GM23338 (cell line): ENCODE data around the gene AMPD2. TPM values are rescaled to one million over a fixed set of nuclear protein-coding genes. Genes with fewer than 3 reads are reported as not detected.

ENCODE experiments used
- ATAC-seq: fragments of 200-7000 bp; cut with Tn5 transposase; 3 replicates; pipeline ENCODE4 v1.9.1; 2020
- DNase-seq: peaks from one replicate; pipeline ENCODE4 v3.0.0-alpha.2; 2015; ENCODE audit warnings: low spot score
- H2AFZ ChIP-seq: fragments of 200-600 bp; sonication (generic); 2 replicates; pipeline ENCODE4 v1.8.0; 2016; ENCODE audit warnings: antibody characterized with exemption, mild to moderate bottlenecking, moderate library complexity
- H3F3A ChIP-seq: fragments of 200-600 bp; sonication (generic); replicated peaks from 2 replicates; pipeline ENCODE4 v1.8.0; 2017; ENCODE audit warnings: antibody characterized with exemption, mixed run types, low read depth
- H3K27ac ChIP-seq: fragments of 200-600 bp; sonication (generic); 2 replicates; pipeline ENCODE4 v1.6.1; 2016; ENCODE audit warnings: low read depth
- H3K27me3 ChIP-seq: fragments of 200-600 bp; sonication (generic); 2 replicates; pipeline ENCODE4 v1.8.0; 2016; ENCODE audit warnings: mild to moderate bottlenecking, mixed run types, moderate library complexity; ENCODE audit not compliant: insufficient read depth
- H3K36me3 ChIP-seq: fragments of 200-600 bp; sonication (generic); 2 replicates; pipeline ENCODE4 v1.8.0; 2016; ENCODE audit warnings: mild to moderate bottlenecking; ENCODE audit not compliant: insufficient read depth
- H3K4me1 ChIP-seq: fragments of 200-600 bp; sonication (generic); 2 replicates; pipeline ENCODE4 v1.8.0; 2016; ENCODE audit warnings: mild to moderate bottlenecking, moderate library complexity; ENCODE audit not compliant: insufficient read depth
- H3K4me2 ChIP-seq: fragments of 200-600 bp; sonication (generic); 2 replicates; pipeline ENCODE4 v1.7.1; 2017; ENCODE audit warnings: mixed run types
- H3K4me3 ChIP-seq: fragments of 200-600 bp; sonication (generic); 2 replicates; pipeline ENCODE4 v1.6.1; 2016; ENCODE audit warnings: mixed run types
- H3K79me2 ChIP-seq: fragments of 200-600 bp; sonication (generic); replicated peaks from 2 replicates; pipeline ENCODE4 v1.8.0; 2017; ENCODE audit warnings: mild to moderate bottlenecking; ENCODE audit not compliant: insufficient read depth
- H3K9me2 ChIP-seq: fragments of 200-600 bp; sonication (generic); 2 replicates; pipeline ENCODE4 v1.8.0; 2017; ENCODE audit not compliant: insufficient read depth
- H4K20me1 ChIP-seq: fragments of 200-600 bp; sonication (generic); replicated peaks from 2 replicates; pipeline ENCODE4 v1.8.0; 2017; ENCODE audit warnings: mild to moderate bottlenecking; ENCODE audit not compliant: insufficient read depth
- H3K27ac Mint-ChIP-seq: 2 replicates; pipeline ENCODE4 v1.8.0; 2020; ENCODE audit warnings: inconsistent platforms, mild to moderate bottlenecking, moderate library complexity, mixed read lengths
- H3K27me3 Mint-ChIP-seq: 3 replicates; pipeline ENCODE4 v1.8.0; 2022; ENCODE audit warnings: low read depth, mild to moderate bottlenecking, moderate library complexity, mixed read lengths, inconsistent platforms; ENCODE audit not compliant: insufficient read depth, poor library complexity
- H3K36me3 Mint-ChIP-seq: 3 replicates; pipeline ENCODE4 v1.8.0; 2021; ENCODE audit warnings: low read depth, mild to moderate bottlenecking, inconsistent platforms, moderate library complexity, mixed read lengths
- H3K4me1 Mint-ChIP-seq: 3 replicates; pipeline ENCODE4 v1.8.0; 2020; ENCODE audit warnings: mild to moderate bottlenecking, inconsistent platforms, mixed read lengths
- H3K4me3 Mint-ChIP-seq: 3 replicates; pipeline ENCODE4 v1.8.0; 2021; ENCODE audit warnings: moderate library complexity, mild to moderate bottlenecking, inconsistent platforms, mixed read lengths
- H3K9me3 Mint-ChIP-seq: 3 replicates; pipeline ENCODE4 v1.8.0; 2020; ENCODE audit warnings: moderate library complexity, mild to moderate bottlenecking, inconsistent platforms, mixed read lengths
- EZH2 ChIP-seq: fragments of 200-600 bp; sonication (generic); IDR thresholded peaks from one replicate; pipeline ENCODE4 v1.8.0; 2017; ENCODE audit warnings: antibody characterized with exemption, mild to moderate bottlenecking, low read depth; ENCODE audit not compliant: unreplicated experiment
- EZH2phosphoT487 ChIP-seq: fragments of 200-600 bp; sonication (generic); IDR thresholded peaks from one replicate; pipeline ENCODE4 v1.8.1; 2018; ENCODE audit warnings: antibody characterized with exemption; ENCODE audit not compliant: unreplicated experiment
- JUNB ChIP-seq: IDR thresholded peaks from one replicate; pipeline ENCODE4 v1.6.1; 2016; ENCODE audit warnings: antibody characterized with exemption; ENCODE audit not compliant: unreplicated experiment
- NANOG ChIP-seq: IDR thresholded peaks from 2 replicates; pipeline ENCODE4 v1.6.1; 2016; ENCODE audit warnings: antibody characterized with exemption, borderline replicate concordance
- ZNF114 ChIP-seq: fragments of 250-450 bp; sonication (Bioruptor Pico); IDR thresholded peaks from 2 replicates; pipeline ENCODE4 v1.5.0; 2020; ENCODE audit warnings: mild to moderate bottlenecking, moderate library complexity
- ZNF331 ChIP-seq: fragments of 250-450 bp; sonication (Bioruptor Pico); IDR thresholded peaks from 2 replicates; pipeline ENCODE4 v1.5.0; 2020; ENCODE audit warnings: low read depth, mild to moderate bottlenecking, moderate library complexity
- polyA plus RNA-seq: library from polyadenylated mRNA; unstranded; fragments of >200 nt; fragmentation: Nextera tagmentation; extraction: Ambion mirVana; gene quantifications from 2 replicates; pipeline ENCODE4 v1.2.1, GENCODE V29; 2016
- total RNA-seq: library from RNA; depleted of rRNA; stranded (reverse); fragments of >200 nt; shearing (Covaris generic); gene quantifications from 2 replicates; pipeline ENCODE4 v1.2.3, GENCODE V29; 2014
- TF ChIP-seq, protein P1 (sequence below): fragments of 250-450 bp; sonication (Bioruptor Pico); IDR thresholded peaks from 2 replicates; pipeline ENCODE4 v1.5.0; 2020; ENCODE audit warnings: mild to moderate bottlenecking, moderate library complexity
- TF ChIP-seq, protein P2 (sequence below): IDR thresholded peaks from 2 replicates; pipeline ENCODE4 v1.6.1; 2016; ENCODE audit warnings: antibody characterized with exemption

Gene AMPD2
- total and polyA plus RNA-seq, 2 experiments from 2014 or later: 24.5 to 62.1 TPM

DNA sequence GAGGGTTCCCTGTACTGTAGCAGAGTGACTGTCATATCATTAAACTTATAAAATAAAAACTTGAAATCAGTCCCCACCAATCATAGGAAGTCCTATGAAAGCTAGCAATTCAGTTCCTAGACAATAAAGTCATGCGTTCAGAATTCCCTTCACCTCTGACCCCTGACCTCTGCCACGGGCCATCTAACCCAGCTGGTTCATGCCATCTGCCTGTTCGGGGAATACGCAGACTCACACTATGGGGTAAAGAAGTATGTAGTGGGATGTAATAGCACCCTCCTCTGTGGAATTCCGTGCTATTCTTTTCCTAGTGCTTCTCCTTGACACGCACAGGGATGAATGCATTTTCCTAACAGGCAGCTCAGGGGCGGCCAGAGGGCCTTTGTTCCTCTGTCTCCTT is 38.3 kb downstream of the AMPD2 start (continued):
- TF ChIP-seq, protein P1, sequence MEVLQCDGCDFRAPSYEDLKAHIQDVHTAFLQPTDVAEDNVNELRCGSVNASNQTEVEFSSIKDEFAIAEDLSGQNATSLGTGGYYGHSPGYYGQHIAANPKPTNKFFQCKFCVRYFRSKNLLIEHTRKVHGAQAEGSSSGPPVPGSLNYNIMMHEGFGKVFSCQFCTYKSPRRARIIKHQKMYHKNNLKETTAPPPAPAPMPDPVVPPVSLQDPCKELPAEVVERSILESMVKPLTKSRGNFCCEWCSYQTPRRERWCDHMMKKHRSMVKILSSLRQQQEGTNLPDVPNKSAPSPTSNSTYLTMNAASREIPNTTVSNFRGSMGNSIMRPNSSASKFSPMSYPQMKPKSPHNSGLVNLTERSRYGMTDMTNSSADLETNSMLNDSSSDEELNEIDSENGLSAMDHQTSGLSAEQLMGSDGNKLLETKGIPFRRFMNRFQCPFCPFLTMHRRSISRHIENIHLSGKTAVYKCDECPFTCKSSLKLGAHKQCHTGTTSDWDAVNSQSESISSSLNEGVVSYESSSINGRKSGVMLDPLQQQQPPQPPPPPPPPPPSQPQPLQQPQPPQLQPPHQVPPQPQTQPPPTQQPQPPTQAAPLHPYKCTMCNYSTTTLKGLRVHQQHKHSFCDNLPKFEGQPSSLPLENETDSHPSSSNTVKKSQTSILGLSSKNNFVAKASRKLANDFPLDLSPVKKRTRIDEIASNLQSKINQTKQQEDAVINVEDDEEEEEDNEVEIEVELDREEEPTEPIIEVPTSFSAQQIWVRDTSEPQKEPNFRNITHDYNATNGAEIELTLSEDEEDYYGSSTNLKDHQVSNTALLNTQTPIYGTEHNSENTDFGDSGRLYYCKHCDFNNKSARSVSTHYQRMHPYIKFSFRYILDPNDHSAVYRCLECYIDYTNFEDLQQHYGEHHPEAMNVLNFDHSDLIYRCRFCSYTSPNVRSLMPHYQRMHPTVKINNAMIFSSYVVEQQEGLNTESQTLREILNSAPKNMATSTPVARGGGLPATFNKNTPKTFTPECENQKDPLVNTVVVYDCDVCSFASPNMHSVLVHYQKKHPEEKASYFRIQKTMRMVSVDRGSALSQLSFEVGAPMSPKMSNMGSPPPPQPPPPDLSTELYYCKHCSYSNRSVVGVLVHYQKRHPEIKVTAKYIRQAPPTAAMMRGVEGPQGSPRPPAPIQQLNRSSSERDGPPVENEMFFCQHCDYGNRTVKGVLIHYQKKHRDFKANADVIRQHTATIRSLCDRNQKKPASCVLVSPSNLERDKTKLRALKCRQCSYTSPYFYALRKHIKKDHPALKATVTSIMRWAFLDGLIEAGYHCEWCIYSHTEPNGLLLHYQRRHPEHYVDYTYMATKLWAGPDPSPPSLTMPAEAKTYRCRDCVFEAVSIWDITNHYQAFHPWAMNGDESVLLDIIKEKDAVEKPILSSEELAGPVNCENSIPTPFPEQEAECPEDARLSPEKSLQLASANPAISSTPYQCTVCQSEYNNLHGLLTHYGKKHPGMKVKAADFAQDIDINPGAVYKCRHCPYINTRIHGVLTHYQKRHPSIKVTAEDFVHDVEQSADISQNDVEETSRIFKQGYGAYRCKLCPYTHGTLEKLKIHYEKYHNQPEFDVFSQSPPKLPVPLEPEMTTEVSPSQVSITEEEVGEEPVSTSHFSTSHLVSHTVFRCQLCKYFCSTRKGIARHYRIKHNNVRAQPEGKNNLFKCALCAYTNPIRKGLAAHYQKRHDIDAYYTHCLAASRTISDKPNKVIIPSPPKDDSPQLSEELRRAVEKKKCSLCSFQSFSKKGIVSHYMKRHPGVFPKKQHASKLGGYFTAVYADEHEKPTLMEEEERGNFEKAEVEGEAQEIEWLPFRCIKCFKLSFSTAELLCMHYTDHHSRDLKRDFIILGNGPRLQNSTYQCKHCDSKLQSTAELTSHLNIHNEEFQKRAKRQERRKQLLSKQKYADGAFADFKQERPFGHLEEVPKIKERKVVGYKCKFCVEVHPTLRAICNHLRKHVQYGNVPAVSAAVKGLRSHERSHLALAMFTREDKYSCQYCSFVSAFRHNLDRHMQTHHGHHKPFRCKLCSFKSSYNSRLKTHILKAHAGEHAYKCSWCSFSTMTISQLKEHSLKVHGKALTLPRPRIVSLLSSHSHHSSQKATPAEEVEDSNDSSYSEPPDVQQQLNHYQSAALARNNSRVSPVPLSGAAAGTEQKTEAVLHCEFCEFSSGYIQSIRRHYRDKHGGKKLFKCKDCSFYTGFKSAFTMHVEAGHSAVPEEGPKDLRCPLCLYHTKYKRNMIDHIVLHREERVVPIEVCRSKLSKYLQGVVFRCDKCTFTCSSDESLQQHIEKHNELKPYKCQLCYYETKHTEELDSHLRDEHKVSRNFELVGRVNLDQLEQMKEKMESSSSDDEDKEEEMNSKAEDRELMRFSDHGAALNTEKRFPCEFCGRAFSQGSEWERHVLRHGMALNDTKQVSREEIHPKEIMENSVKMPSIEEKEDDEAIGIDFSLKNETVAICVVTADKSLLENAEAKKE: no peak
- TF ChIP-seq ZNF114 (CRISPR knock-in tag) (no peak), NANOG (no peak), EZH2phosphoT487 (no peak)
- TF ChIP-seq, protein P2, sequence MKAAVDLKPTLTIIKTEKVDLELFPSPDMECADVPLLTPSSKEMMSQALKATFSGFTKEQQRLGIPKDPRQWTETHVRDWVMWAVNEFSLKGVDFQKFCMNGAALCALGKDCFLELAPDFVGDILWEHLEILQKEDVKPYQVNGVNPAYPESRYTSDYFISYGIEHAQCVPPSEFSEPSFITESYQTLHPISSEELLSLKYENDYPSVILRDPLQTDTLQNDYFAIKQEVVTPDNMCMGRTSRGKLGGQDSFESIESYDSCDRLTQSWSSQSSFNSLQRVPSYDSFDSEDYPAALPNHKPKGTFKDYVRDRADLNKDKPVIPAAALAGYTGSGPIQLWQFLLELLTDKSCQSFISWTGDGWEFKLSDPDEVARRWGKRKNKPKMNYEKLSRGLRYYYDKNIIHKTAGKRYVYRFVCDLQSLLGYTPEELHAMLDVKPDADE: no peak

DNA sequence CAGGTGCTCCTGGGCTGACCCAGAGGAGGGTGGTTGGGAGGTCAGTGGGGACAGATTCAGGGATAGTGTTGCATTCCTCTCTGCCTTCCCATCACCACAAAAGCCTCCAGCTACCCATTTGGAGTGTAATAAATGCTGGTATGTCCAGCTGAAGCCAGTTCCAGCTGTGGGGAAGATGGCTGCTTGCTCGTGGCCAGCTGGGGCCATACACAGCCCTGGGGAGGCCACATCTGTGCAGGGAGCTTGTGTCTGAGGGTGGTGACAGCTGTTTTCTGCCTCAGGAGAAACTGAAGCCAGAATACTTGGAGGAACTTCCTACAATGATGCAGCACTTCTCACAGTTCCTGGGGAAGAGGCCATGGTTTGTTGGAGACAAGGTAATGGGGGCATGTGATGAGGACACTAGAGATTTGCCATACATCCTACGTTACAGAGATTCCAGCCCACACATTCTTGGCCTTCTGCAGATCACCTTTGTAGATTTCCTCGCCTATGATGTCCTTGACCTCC is 39.0 kb downstream of the AMPD2 start:
- Mint-ChIP-seq H3K27ac (no peak overlapping the region; the same call in 1 of the 2 replicates), H3K27me3 (peaks cover 11% of the 10 kb centered on the region), H3K4me1 (peaks cover 11% of the 10 kb centered on the region), H3K9me3 (no peaks in the 10 kb centered on the region), H3K36me3 (no peaks in the 10 kb centered on the region), H3K4me3 (no peak overlapping the region)
- ATAC-seq (no peak), DNase-seq (no peak)
- no peak overlapping the region for H3K4me3 ChIP-seq
- peaks cover 10% of the 10 kb centered on the region; the same call in 1 of the 2 replicates for H3K4me1 ChIP-seq
- no peaks in the 10 kb centered on the region for H3K79me2 ChIP-seq
- H3F3A ChIP-seq: peaks cover 6% of the 10 kb centered on the region
- no peaks in the 10 kb centered on the region for H3K9me2 ChIP-seq
- no peak overlapping the region for H3K27ac ChIP-seq
- no peaks in the 10 kb centered on the region for H3K36me3 ChIP-seq
- H4K20me1 ChIP-seq: no peaks in the 10 kb centered on the region; the same call in 1 of the 2 replicates
- H3K4me2 ChIP-seq: no peak overlapping the region
- H3K27me3 ChIP-seq: peaks cover 12% of the 10 kb centered on the region
- no peak overlapping the region for H2AFZ ChIP-seq
- TF ChIP-seq NANOG (no peak), JUNB (no peak), EZH2phosphoT487 (no peak), EZH2 (no peak), ZNF331 (no peak)
- TF ChIP-seq, protein P1: no peak
